IPS DF 6.9 (cell line): ENCODE results near the gene TFDP2.
A peak's percentile ranks its signal among the peaks of the same experiment; 100 is the strongest.

ENCODE experiments used
- DNase-seq: peaks from one replicate; pipeline ENCODE4 v3.0.0-alpha.2; 2013; ENCODE audit warnings: low read depth, low spot score
- H3K27ac ChIP-seq: one replicate; pipeline ENCODE4 v1.5.1; 2013; ENCODE audit warnings: low read length, control low read depth
- H3K27me3 ChIP-seq: 2 replicates; pipeline ENCODE4 v1.6.1; 2013; ENCODE audit warnings: mild to moderate bottlenecking, low read length; ENCODE audit not compliant: control insufficient read depth, insufficient read depth
- H3K36me3 ChIP-seq: 2 replicates; pipeline ENCODE4 v1.6.1; 2013; ENCODE audit warnings: low read length; ENCODE audit not compliant: control insufficient read depth, insufficient read depth
- H3K4me1 ChIP-seq: 2 replicates; pipeline ENCODE4 v1.6.1; 2013; ENCODE audit warnings: low read length; ENCODE audit not compliant: control insufficient read depth, insufficient read depth
- H3K4me3 ChIP-seq: 2 replicates; pipeline ENCODE4 v1.5.1; 2013; ENCODE audit warnings: mild to moderate bottlenecking, low read length
- H3K9me3 ChIP-seq: 2 replicates; pipeline ENCODE4 v1.6.1; 2013; ENCODE audit warnings: low read length, inconsistent platforms; ENCODE audit not compliant: control insufficient read depth, insufficient read depth
- WGBS: extraction: QIAGEN DNeasy Blood & Tissue Kit; methylation state at CpG from one replicate; pipeline ENCODE4 v1.1.7; 2013; ENCODE audit warnings: mixed read lengths, missing lambda C conversion rate; ENCODE audit not compliant: insufficient read length, insufficient coverage; 5-methylcytosine and 5-hydroxymethylcytosine counted together

The TFDP2 gene

DNA sequence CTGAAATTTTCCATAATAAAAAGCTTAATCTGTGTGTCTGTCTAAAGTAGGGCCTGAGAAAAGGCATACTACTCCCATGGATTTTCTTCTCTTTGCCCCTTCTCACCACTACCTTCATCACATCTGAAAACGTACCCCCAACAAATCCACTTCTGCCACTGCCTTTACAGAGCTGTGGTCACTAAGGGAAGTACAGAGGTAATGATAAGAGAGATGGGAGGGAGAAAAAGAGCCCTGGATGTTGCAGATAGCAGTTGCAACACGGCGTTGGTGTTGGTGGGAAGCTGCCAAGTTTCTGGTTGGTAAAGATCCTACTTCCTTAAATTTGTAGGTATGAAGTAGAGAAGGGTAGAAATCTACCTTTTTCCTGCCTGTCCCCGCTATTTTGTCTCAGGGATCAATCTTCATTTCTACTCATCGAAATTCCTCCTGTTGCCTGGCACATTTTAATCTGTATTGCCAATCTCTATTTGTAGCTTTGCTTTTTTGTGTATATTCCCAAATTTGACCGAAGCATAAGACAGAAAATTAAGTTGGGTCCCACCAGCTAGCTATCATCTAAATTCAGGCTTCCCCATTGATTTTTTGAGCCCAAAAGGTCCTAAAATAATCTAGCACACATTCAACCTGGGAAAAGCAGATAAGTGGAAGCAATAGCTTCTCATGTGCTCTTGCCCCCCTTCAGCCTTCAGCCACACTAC is 102.9 kb downstream of the TFDP2 start:
- whole genome bisulfite sequencing, result no CpG with 5 or more reads among the region's 6 CpGs
- no peak overlapping the region for H3K27ac ChIP-seq
- H3K4me1 ChIP-seq, result no peaks in the 10 kb centered on the region
- no peak for DNase-seq
- no peaks in the 10 kb centered on the region for H3K9me3 ChIP-seq
- no peaks in the 10 kb centered on the region for H3K27me3 ChIP-seq
- H3K36me3 ChIP-seq, result no peaks in the 10 kb centered on the region
- no peak overlapping the region for H3K4me3 ChIP-seq

DNA sequence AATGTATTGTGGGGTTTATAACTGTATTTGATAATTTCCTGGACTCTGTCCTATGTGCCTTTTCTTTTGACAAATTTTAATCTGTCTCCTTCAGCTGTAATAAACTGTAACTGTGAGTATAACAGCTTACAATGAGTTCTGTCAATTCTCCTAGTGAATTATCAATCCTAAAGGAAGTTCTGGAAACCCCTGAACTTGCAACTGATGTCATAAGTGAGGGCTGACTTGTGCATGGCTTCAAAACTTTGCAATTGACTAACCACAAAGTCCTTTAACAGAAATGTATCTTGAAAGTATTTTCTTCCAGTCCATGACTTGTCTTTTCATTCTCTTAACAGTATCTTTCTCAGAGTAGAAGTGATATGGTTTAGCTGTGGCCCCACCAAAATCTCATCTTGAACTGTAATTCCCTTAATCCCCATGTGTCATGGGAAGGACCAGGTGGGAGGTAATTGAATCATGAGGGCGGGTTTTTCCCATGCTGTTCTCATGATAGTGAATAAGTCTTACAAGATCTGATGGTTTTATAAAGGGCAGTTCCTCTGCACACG is 108.3 kb downstream of the TFDP2 start:
- WGBS, result no CpG with 5 or more reads among the region's 2 CpGs
- no peaks in the 10 kb centered on the region for H3K27me3 ChIP-seq
- H3K9me3 ChIP-seq, result no peaks in the 10 kb centered on the region
- no peaks in the 10 kb centered on the region for H3K4me1 ChIP-seq
- no peaks in the 10 kb centered on the region for H3K36me3 ChIP-seq
- no peak overlapping the region for H3K4me3 ChIP-seq
- DNase-seq, result no peak
- no peak overlapping the region for H3K27ac ChIP-seq

- no peak overlapping the region for H3K27ac ChIP-seq
- H3K36me3 ChIP-seq, result no peaks in the 10 kb centered on the region
- no peaks in the 10 kb centered on the region for H3K4me1 ChIP-seq
- WGBS, result no CpG with 5 or more reads among the region's 3 CpGs
- H3K27me3 ChIP-seq, result no peaks in the 10 kb centered on the region
- H3K9me3 ChIP-seq, result no peaks in the 10 kb centered on the region
- no peak overlapping the region for H3K4me3 ChIP-seq
- no peak for DNase-seq
These were observed 113.9 kb downstream of the TFDP2 start for GRCh38 chr3:142035308-142035922.

GRCh38 chr3:142033292-142033691 is 116.1 kb downstream of the TFDP2 start:
- H3K4me1 ChIP-seq, result no peaks in the 10 kb centered on the region
- no peak for DNase-seq
- no peaks in the 10 kb centered on the region for H3K36me3 ChIP-seq
- no peak overlapping the region for H3K4me3 ChIP-seq
- no CpG with 5 or more reads among the region's 4 CpGs for WGBS
- no peaks in the 10 kb centered on the region for H3K27me3 ChIP-seq
- H3K9me3 ChIP-seq, result no peaks in the 10 kb centered on the region
- H3K27ac ChIP-seq, result no peak overlapping the region

- Histone ChIP-seq H3K4me3 (no peak overlapping the region), H3K27me3 (no peaks in the 10 kb centered on the region), H3K36me3 (no peaks in the 10 kb centered on the region), H3K4me1 (no peaks in the 10 kb centered on the region), H3K27ac (no peak overlapping the region), H3K9me3 (no peaks in the 10 kb centered on the region)
- DNase-seq, result no peak
These were observed 117.8 kb downstream of the TFDP2 start for GRCh38 chr3:142031575-142031974.

- no peak for DNase-seq
- Histone ChIP-seq H3K9me3 (no peaks in the 10 kb centered on the region), H3K36me3 (no peaks in the 10 kb centered on the region), H3K27ac (no peak overlapping the region), H3K4me3 (no peak overlapping the region), H3K4me1 (no peaks in the 10 kb centered on the region), H3K27me3 (no peaks in the 10 kb centered on the region)
- WGBS, result no CpG with 5 or more reads among the region's 5 CpGs
These were observed 119.6 kb downstream of the TFDP2 start for GRCh38 chr3:142029791-142030190.

GRCh38 chr3:142029052-142029642 is 120.2 kb downstream of the TFDP2 start:
- H3K4me3 ChIP-seq, result no peak overlapping the region

DNA sequence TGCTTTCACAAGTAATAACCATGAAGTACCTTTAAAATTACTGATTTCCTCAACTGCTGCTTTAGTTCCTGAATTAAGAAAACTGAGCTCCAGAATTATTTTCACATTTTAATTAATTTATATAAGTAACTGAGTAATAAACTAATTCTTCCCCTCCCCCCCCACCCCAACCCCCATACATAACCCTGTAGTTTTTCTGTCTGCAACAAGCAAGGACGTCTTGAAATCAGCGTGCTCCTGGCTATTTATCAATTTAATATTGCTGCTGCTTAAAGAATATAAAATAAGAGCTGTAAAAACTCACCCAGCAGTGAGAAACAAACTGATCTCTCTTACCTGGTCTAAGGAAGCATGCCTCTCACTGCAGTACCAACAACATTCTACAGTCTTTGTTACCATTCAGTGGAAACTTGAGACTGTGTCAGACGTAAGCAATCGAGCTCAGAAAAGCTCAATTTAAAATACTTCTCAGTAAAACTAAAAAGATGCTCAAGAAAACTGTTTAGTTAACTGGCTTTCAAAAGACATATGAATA is 121.0 kb downstream of the TFDP2 start:
- no CpG with 5 or more reads among the region's 4 CpGs for WGBS
- Histone ChIP-seq H3K9me3 (no peaks in the 10 kb centered on the region), H3K36me3 (no peaks in the 10 kb centered on the region), H3K4me1 (no peaks in the 10 kb centered on the region), H3K27ac (no peak overlapping the region), H3K4me3 (peak overlapping the region; percentile 79; the same call in 1 of the 2 replicates), H3K27me3 (no peaks in the 10 kb centered on the region)
- peak; percentile 66 for DNase-seq

More at GRCh38 chr3:142029052-142029642, 120.2 kb downstream of the TFDP2 start:
- no CpG with 5 or more reads among the region's 3 CpGs for WGBS
- Histone ChIP-seq H3K36me3 (no peaks in the 10 kb centered on the region), H3K4me1 (no peaks in the 10 kb centered on the region), H3K27me3 (no peaks in the 10 kb centered on the region), H3K27ac (no peak overlapping the region), H3K9me3 (no peaks in the 10 kb centered on the region)
- no peak for DNase-seq

- Histone ChIP-seq H3K27me3 (no peaks in the 10 kb centered on the region), H3K9me3 (no peaks in the 10 kb centered on the region), H3K4me1 (no peaks in the 10 kb centered on the region), H3K36me3 (no peaks in the 10 kb centered on the region), H3K27ac (no peak overlapping the region), H3K4me3 (peak overlapping the region; percentile 79; the same call in 1 of the 2 replicates)
- no CpG with 5 or more reads among the region's 2 CpGs for WGBS
- DNase-seq, result no peak
These were observed 121.6 kb downstream of the TFDP2 start for GRCh38 chr3:142027735-142028134.

DNA sequence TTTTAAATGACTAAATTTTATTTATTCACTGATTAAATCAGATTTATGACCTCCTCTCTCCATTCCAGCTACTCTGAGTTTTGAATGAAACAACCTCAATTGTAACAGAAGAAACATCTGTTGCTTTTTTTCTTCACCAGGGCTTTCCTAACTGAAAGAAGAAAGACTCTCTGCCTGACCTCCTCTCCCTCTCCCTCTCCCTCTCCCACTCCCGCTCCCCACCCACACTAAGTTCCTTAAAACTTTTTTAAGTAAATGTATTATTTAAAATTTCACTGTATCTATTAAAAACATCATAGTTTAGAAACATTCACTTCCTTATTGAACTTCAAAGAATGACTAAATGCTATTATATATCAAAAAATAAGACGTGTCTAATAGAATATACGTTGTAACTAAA is 122.0 kb downstream of the TFDP2 start:
- Histone ChIP-seq H3K4me1 (no peaks in the 10 kb centered on the region), H3K27me3 (no peaks in the 10 kb centered on the region), H3K36me3 (no peaks in the 10 kb centered on the region), H3K4me3 (peak overlapping the region; percentile 79; the same call in 1 of the 2 replicates), H3K9me3 (no peaks in the 10 kb centered on the region), H3K27ac (no peak overlapping the region)
- WGBS, result no CpG with 5 or more reads among the region's 3 CpGs
- DNase-seq, result no peak
